K562 treated with DMSO at 1 percent for 4 hours (cell line): ENCODE data around the gene PLCH1. TPM values are rescaled to one million over a fixed set of nuclear protein-coding genes. Genes with fewer than 3 reads are reported as not detected.

Experiments
- total RNA-seq: library from RNA; unstranded; fragments of 300-600 nt; gene quantifications from 2 replicates; pipeline ENCODE4 v1.2.3, GENCODE V29; 2022; ENCODE audit not compliant: insufficient read depth

PLCH1 gene
- 0.21 and 1.9 TPM in 2 replicates for total RNA-seq

GRCh38 chr3:155744626-155745324, at the start of gene PLCH1:
TSS of gene PLCH1 (minus strand) at chr3:155745071. CDS start at chr3:155704224, 40,847 bp downstream.

Other genes with a start within 250 kb of the PLCH1 start
- 1.8 and 2.0 TPM in 2 replicates for gene C3orf33, start 61.2 kb upstream of the PLCH1 start, total RNA-seq
- gene SLC33A1, start 109.4 kb upstream of the PLCH1 start, total RNA-seq = 30.0 and 30.7 TPM in 2 replicates
- 61.4 TPM in 2 replicates for gene GMPS, start 125.6 kb upstream of the PLCH1 start, total RNA-seq